H1 (cell line): ENCODE data around the gene NRN1. TPM values are rescaled to one million over a fixed set of nuclear protein-coding genes. Genes with fewer than 3 reads are reported as not detected.
A peak's percentile ranks its signal among the peaks of the same experiment; 100 is the strongest.

Source experiments
- CTCF ChIA-PET: fragments of 300-600 bp; sonication (Branson Sonifier 250); formaldehyde crosslinking; loops from one replicate; lab custom pipeline; 2021; ENCODE audit not compliant: partially characterized antibody; lab: Charles Lee
- POLR2A ChIA-PET: fragments of 300-600 bp; sonication (Branson Sonifier 250); formaldehyde crosslinking; loops from one replicate; lab custom pipeline; 2021; ENCODE audit warnings: inconsistent platforms; ENCODE audit not compliant: partially characterized antibody; lab: Charles Lee
- DNase-seq, 2 experiments: peaks; one replicate each; pipeline versions ENCODE4 v3.0.0 to v3.0.0-alpha.2; 2010 to 2022; ENCODE audit warnings: low spot score in 2 of 2, low read depth in 1 of 2, mixed read lengths in 1 of 2
- FAIRE-seq: peaks from 2 replicates; lab custom pipeline; 2011; peaks lifted over from hg19 to GRCh38; lab: Jason Lieb, UNC
- H2AFZ ChIP-seq: 2 replicates; pipeline ENCODE4 v1.8.1; 2012; ENCODE audit warnings: low read length, inconsistent platforms
- H2AK5ac ChIP-seq: 2 replicates; pipeline ENCODE4 v1.6.1; 2013; ENCODE audit warnings: low read depth, low read length
- H2BK120ac ChIP-seq: replicated peaks from 2 replicates; pipeline ENCODE3; 2013; ENCODE audit warnings: low read depth, low read length, inconsistent platforms
- H2BK12ac ChIP-seq: 2 replicates; pipeline ENCODE4 v1.6.1; 2013; ENCODE audit warnings: low read depth, low read length
- H2BK15ac ChIP-seq: 2 replicates; pipeline ENCODE4 v1.6.1; 2013; ENCODE audit warnings: low read length
- H2BK20ac ChIP-seq: 2 replicates; pipeline ENCODE4 v1.6.1; 2013; ENCODE audit warnings: low read length
- H2BK5ac ChIP-seq: 2 replicates; pipeline ENCODE4 v1.6.1; 2013; ENCODE audit warnings: low read depth, low read length
- H3K14ac ChIP-seq: 2 replicates; pipeline ENCODE4 v1.6.1; 2013; ENCODE audit warnings: inconsistent platforms; ENCODE audit not compliant: insufficient read length
- H3K18ac ChIP-seq: 2 replicates; pipeline ENCODE4 v1.6.1; 2013; ENCODE audit warnings: low read length; ENCODE audit errors: extremely low read depth
- H3K23ac ChIP-seq: 2 replicates; pipeline ENCODE4 v1.6.1; 2013; ENCODE audit warnings: inconsistent platforms; ENCODE audit not compliant: insufficient read length
- H3K23me2 ChIP-seq: 2 replicates; pipeline ENCODE4 v1.6.1; 2013; ENCODE audit warnings: low read depth, low read length
- H3K27ac ChIP-seq: 2 replicates; pipeline ENCODE4 v1.6.1; 2011; ENCODE audit warnings: low read depth, low read length, inconsistent platforms
- H3K27me3 ChIP-seq, 4 experiments: replicated peaks in 1 of 4; 1 replicate in 1 of 4; 2 replicates in 3 of 4; pipeline versions ENCODE4 v1.6.1 to v1.8.1; 2011 to 2013; ENCODE audit warnings: low read length in 3 of 4, mild to moderate bottlenecking in 3 of 4, inconsistent platforms in 2 of 4, mixed read lengths in 2 of 4, moderate library complexity in 1 of 4; ENCODE audit not compliant: control insufficient read depth in 3 of 4, insufficient read depth in 3 of 4; ENCODE audit errors: extremely low read depth in 1 of 4
- H3K36me3 ChIP-seq, 4 experiments: 2 replicates each; pipeline versions ENCODE4 v1.6.1 to v1.8.1; 2011 to 2013; ENCODE audit warnings: mild to moderate bottlenecking in 4 of 4, low read length in 3 of 4, moderate library complexity in 2 of 4, control low read depth in 1 of 4, inconsistent platforms in 1 of 4; ENCODE audit not compliant: insufficient read depth in 4 of 4, control insufficient read depth in 2 of 4
- H3K4ac ChIP-seq: replicated peaks from 2 replicates; pipeline ENCODE3; 2013; ENCODE audit warnings: low read length, low read depth, mixed read lengths, inconsistent platforms; ENCODE audit not compliant: insufficient read length
- H3K4me1 ChIP-seq, 4 experiments: replicated peaks in 1 of 4; 1 replicate in 1 of 4; 2 replicates in 3 of 4; pipeline versions ENCODE4 v1.6.1 to v1.8.1; 2011 to 2013; ENCODE audit warnings: low read length in 3 of 4, inconsistent platforms in 2 of 4, mixed read lengths in 1 of 4; ENCODE audit not compliant: insufficient read depth in 4 of 4, control insufficient read depth in 3 of 4
- H3K4me2 ChIP-seq, 2 experiments: 2 replicates each; pipeline versions ENCODE4 v1.6.1 to v1.8.1; 2011 to 2013; ENCODE audit warnings: low read depth in 2 of 2, low read length in 2 of 2, control low read depth in 1 of 2, inconsistent platforms in 1 of 2, mild to moderate bottlenecking in 1 of 2; ENCODE audit not compliant: insufficient read depth in 1 of 2
- H3K4me3 ChIP-seq, 4 experiments: fragments of 200-600, 300-600 bp in 1 of 4; sonication (generic), shearing (Covaris generic), sonication (Bioruptor Twin) in 1 of 4; 2 replicates each; pipeline versions ENCODE4 v1.5.1 to v1.8.1; 2011 to 2016; ENCODE audit warnings: low read length in 4 of 4, low read depth in 3 of 4, control low read depth in 2 of 4, inconsistent platforms in 2 of 4, mild to moderate bottlenecking in 2 of 4, mixed read lengths in 1 of 4, moderate library complexity in 1 of 4; ENCODE audit not compliant: insufficient read depth in 2 of 4; ENCODE audit errors: extremely low read depth in 1 of 4
- H3K56ac ChIP-seq: replicated peaks from 2 replicates; pipeline ENCODE3; 2013; ENCODE audit warnings: low read depth, mild to moderate bottlenecking, mixed read lengths, low read length, inconsistent platforms; ENCODE audit not compliant: insufficient read length
- H3K79me1 ChIP-seq: 2 replicates; pipeline ENCODE4 v1.6.1; 2013; ENCODE audit warnings: low read depth, low read length, control low read depth
- H3K79me2 ChIP-seq, 2 experiments: 2 replicates each; pipeline versions ENCODE4 v1.6.1 to v1.8.1; 2012 to 2013; ENCODE audit warnings: low read length in 2 of 2, mild to moderate bottlenecking in 2 of 2, inconsistent platforms in 1 of 2; ENCODE audit not compliant: insufficient read depth in 2 of 2, control insufficient read depth in 1 of 2
- H3K9ac ChIP-seq, 4 experiments: replicated peaks in 1 of 4; 1 replicate in 1 of 4; 2 replicates in 3 of 4; pipeline versions ENCODE4 v1.6.1 to v1.8.1; 2011 to 2013; ENCODE audit warnings: low read depth in 3 of 4, low read length in 3 of 4, control low read depth in 2 of 4, mild to moderate bottlenecking in 2 of 4, moderate library complexity in 2 of 4, inconsistent platforms in 1 of 4; ENCODE audit errors: extremely low read depth in 1 of 4
- H3K9me3 ChIP-seq, 2 experiments: 2 replicates each; pipeline versions ENCODE4 v1.6.1 to v1.8.1; 2012 to 2013; ENCODE audit warnings: mild to moderate bottlenecking in 2 of 2, moderate library complexity in 2 of 2, control low read depth in 1 of 2, inconsistent platforms in 1 of 2, low read depth in 1 of 2, low read length in 1 of 2, mixed read lengths in 1 of 2; ENCODE audit not compliant: insufficient read depth in 2 of 2
- H4K20me1 ChIP-seq, 2 experiments: replicated peaks in 1 of 2; 2 replicates each; pipeline versions ENCODE3 to v1.8.1; 2011 to 2013; ENCODE audit warnings: inconsistent platforms in 2 of 2, low read length in 2 of 2, mild to moderate bottlenecking in 1 of 2; ENCODE audit not compliant: insufficient read depth in 2 of 2, control insufficient read depth in 1 of 2
- H4K5ac ChIP-seq: 2 replicates; pipeline ENCODE4 v1.6.1; 2013; ENCODE audit warnings: low read length, low read depth, mixed read lengths, inconsistent platforms; ENCODE audit not compliant: insufficient read length
- H4K8ac ChIP-seq: 2 replicates; pipeline ENCODE4 v1.8.0; 2013; ENCODE audit warnings: mild to moderate bottlenecking, moderate library complexity, low read length, inconsistent platforms; ENCODE audit not compliant: insufficient read depth; ENCODE audit errors: extremely low read depth
- H4K91ac ChIP-seq: replicated peaks from 2 replicates; pipeline ENCODE3; 2013; ENCODE audit warnings: low read length, mixed read lengths, inconsistent platforms; ENCODE audit not compliant: insufficient read length
- CREB1 ChIP-seq: IDR thresholded peaks from 2 replicates; pipeline ENCODE4 v1.6.1; 2012; ENCODE audit warnings: inconsistent platforms
- GTF2F1 ChIP-seq: IDR thresholded peaks from 2 replicates; pipeline ENCODE4 v1.6.1; 2012; ENCODE audit warnings: low read depth, low read length, improper control_type of control experiment, borderline replicate concordance
- SAP30 ChIP-seq: fragments of 300-600 bp; sonication (generic); IDR thresholded peaks from 2 replicates; pipeline ENCODE4 v1.7.1; 2012; ENCODE audit warnings: low read length, moderate library complexity, mild to moderate bottlenecking, inconsistent platforms; ENCODE audit not compliant: insufficient read depth, insufficient replicate concordance
- whole genome bisulfite sequencing, 2 experiments: shearing (Covaris generic) in 1 of 2; methylation state at CpG; one replicate each; pipeline versions ENCODE4 v1.1.6 to v1.1.7; 2013 to 2015; ENCODE audit warnings: low lambda C conversion rate in 2 of 2, mixed read lengths in 2 of 2, inconsistent platforms in 1 of 2, low coverage in 1 of 2, missing lambda C conversion rate in 1 of 2; ENCODE audit not compliant: insufficient replicate concordance in 2 of 2, insufficient coverage in 1 of 2, insufficient read length in 1 of 2; ENCODE audit errors: extremely low coverage in 1 of 2, missing lambda C conversion rate in 1 of 2; 5-methylcytosine and 5-hydroxymethylcytosine counted together
- polyA plus RNA-seq, 7 experiments: library from polyadenylated mRNA; depleted of rRNA in 3 of 7; stranded (reverse) in 5 of 7; unstranded in 2 of 7; fragments of >200 nt in 5 of 7; fragments of 200-250 nt in 2 of 7; gene quantifications; 1 replicate in 5 of 7; 2 replicates in 1 of 7; 4 replicates in 1 of 7; pipeline versions ENCODE4 v1.2.1 to v1.2.3, GENCODE V29; 2011 to 2013; ENCODE audit warnings: missing spikeins in 2 of 7, mixed read lengths in 2 of 7
- total RNA-seq: library from RNA; stranded (reverse); fragmentation: NEBNext Ultra II Directional; extraction: Animal tissue kit (Norgen Biotek cat#: 25700); gene quantifications from 2 replicates; pipeline ENCODE4 v1.2.1, GENCODE V29; 2021

NRN1 gene
- total and polyA plus RNA-seq, 2 of the 8 experiments (the other 6 are each of a cell fraction or from before 2014, with no cell fraction given), result 0.06 to 0.26 TPM

DNA sequence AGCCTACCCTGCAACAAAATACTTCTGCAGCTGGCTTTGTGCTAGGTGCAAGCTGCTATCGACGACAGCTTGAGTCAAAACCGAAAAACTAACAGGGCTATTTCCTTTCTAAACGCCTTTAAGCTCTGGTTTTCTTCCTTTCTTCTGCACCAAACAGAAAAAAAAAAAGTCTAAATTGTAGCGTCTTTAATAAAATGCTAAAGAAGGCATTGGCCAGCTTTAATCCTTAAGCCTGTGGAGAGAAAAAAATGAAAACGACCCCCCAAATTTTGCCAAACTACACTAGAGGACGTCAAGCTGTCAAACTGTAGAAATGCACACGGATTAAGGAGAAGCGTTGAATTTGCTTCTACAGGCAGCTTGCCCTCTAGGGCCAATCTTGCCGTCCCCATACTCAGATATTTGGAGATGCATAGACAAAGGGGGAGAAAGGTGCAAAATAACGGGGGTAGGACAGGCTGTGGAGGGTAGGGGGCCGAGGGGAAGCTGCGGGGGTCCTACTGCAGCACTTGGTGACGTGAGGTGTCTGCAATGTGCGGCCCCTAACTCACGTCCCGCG, 1.4 kb upstream of the NRN1 start:
- FAIRE-seq (no peak), DNase-seq (no peak)
- Histone ChIP-seq H3K36me3 (no peaks in the 10 kb centered on the region), H4K20me1 (peaks cover 2 to 10% of the 10 kb centered on the region in 2 experiments), H3K23me2 (peaks cover 16% of the 10 kb centered on the region), H3K4me2 (peak overlapping the region; percentile 94 to 99), H3K18ac (peak overlapping the region; percentile 32; the same call in 1 of the 2 replicates), H3K4ac (no peak overlapping the region), H3K79me2 (no peaks in the 10 kb centered on the region), H3K27ac (no peak overlapping the region), H2BK15ac (peak overlapping the region; percentile 92; the same call in 1 of the 2 replicates), H2AFZ (no peak overlapping the region; the same call in 1 of the 2 replicates), H3K23ac (no peak overlapping the region), H3K14ac (no peak overlapping the region), H3K4me1 (peaks cover 10 to 31% (median 18%) of the 10 kb centered on the region in 4 experiments), H3K56ac (no peak overlapping the region), H2BK5ac (no peak overlapping the region; the same call in 1 of the 2 replicates), H3K79me1 (no peaks in the 10 kb centered on the region), H4K91ac (no peak overlapping the region), H3K9ac (peak overlapping the region in 1 of 4 experiments; percentile 49; a peak in 1 of 7 replicates), H2BK20ac (no peak overlapping the region), H2BK120ac (no peak overlapping the region), H3K4me3 (peak overlapping the region; percentile 60 to 74 (median 70)), H2BK12ac (peak overlapping the region; percentile 60; the same call in 1 of the 2 replicates), H4K5ac (no peak overlapping the region), H2AK5ac (no peak overlapping the region), H3K9me3 (no peaks in the 10 kb centered on the region), H4K8ac (no peak overlapping the region), H3K27me3 (peaks cover 25 to 64% (median 54%) of the 10 kb centered on the region in 4 experiments)
- CTCF ChIA-PET, result interaction anchor here (0.6 to 2.4 kb wide), 10 partner anchors 8 to 1755 kb away, joined by 3 to 20 read pairs (median 3); no protein-coding TSS in a partner anchor
- WGBS, 2 experiments, result 0% methylated on average over 13 of the region's 18 CpGs; no CpG with 5 or more reads in 1 of the 2 experiments
- TF ChIP-seq CREB1 (peak; percentile 15; the same call in 1 of the 2 replicates), GTF2F1 (no peak), SAP30 (peak; percentile 36)
- POLR2A ChIA-PET, result interaction anchor here (1.8 to 2.9 kb wide), 2 partner anchors 11 to 538 kb away, joined by 6 to 10 read pairs; no protein-coding TSS in a partner anchor
